ENCODE data around the gene CABP7.

CABP7 gene

DNA sequence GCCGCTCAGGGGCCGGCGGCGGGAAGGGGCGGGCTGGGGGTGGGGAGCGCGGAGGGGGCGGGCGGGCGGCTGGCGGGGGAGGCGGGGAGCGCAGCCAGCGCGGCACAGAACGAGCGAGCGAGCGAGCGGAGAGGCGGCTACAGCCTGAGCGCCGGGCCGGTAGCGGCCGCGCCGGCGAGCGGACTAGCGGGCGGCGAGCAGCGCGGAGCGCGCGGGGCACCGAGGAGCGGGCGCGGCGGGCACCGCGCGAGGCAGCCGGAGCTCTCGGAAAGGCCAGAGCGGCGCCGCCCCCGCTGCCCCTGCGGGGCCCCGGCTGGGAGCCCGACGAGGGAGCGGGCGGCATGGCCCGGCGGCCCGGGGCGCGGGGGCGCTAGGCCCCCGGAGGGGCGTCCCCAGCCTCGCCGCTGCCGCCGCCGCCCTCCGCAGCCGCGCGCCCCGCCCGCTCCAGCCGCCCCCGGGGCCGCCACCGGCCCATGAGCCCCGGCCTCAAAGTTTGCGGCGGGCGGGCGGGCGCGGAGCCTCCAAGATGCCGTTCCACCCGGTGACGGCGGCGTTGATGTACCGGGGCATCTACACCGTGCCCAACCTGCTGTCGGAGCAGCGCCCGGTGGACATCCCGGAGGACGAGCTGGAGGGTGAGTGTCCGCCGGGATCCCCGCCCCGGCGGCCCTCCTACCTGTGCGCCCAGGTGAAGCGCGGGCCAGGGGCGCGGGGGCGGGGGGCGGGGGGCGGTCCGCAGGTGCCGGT lies at the start of gene CABP7:
Gene CABP7 (plus strand): TSS at position 105 of the 747 bp plus-strand sequence. CDS start 422 bp downstream, at position 527.
- no peak for DNase-seq (ENCODE audit: low spot score)

DNA sequence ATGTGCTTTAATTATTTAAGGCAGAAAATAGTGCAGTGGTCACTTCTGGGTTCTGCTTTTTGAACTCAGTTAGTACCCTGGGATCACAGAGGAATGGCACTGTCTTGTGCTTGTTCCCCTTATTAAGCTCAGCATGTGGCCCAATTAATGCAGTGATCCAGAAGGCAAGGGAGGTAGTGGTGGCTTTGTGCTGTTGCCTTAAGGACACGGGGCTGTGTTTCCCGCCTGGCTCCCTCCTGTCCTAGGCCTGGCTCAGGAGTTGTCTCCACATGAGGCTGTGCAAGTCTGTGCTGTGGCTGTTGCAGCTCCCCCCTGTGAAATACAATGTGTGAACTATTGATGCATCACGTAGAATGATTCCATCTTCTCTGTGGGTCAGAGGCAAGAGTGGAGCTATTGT lies 49.2 kb upstream of the CABP7 start:
- no peak for DNase-seq (ENCODE audit: low spot score)

DNA sequence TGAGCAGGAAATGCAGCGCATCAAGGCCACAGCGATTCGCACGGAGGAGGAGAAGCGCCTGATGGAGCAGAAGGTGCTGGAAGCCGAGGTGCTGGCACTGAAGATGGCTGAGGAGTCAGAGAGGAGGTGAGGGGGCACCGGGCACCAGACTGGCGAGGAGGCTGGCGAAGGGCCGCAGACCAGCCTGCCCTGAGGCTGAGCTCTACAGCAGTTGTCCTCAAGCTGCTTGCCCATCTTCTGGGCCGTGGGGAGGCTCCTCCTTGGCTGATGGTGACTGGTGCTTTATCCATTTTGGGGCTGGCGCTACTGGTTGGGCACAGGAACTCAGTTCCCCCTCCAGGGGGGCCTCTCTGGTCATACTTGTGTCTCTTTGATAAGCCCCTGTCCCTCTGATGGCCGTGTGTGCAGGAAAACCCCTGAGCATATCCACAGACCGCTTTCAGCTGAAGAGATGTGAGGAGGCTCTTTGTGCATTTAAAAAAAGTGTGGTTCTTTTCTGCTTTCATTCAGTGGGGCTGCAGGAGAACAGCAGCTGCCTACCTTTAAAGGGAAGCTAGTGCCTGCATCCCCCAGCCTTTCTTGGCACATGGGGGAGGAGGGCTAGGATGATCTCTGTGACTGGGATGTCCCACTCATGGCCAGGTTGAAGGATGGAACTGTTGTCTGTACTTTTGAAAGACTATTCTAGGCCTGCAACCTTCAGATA lies 46.3 kb upstream of the CABP7 start:
- DNase-seq (ENCODE audit: low spot score) = no peak

DNA sequence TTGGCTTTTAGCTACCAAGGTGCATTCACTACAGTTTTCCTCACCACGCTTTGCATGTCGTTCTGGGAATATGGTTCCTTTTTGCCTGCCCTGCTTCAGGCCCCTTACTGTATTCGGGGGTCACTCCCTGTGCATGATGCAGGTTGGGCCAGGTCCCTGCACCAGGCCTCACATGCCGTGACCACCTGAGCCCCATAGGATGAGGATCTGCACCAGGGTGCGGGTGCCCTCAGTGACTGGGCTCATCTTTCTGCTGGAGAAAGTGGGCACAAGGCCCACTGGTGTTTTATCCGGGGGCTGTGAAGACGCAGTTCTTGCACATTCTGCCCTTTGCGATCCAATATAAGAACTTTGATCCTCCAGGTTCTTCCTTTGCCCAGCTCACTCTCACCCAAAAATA lies 45.7 kb upstream of the CABP7 start:
- DNase-seq (ENCODE audit: low spot score) = no peak

DNA sequence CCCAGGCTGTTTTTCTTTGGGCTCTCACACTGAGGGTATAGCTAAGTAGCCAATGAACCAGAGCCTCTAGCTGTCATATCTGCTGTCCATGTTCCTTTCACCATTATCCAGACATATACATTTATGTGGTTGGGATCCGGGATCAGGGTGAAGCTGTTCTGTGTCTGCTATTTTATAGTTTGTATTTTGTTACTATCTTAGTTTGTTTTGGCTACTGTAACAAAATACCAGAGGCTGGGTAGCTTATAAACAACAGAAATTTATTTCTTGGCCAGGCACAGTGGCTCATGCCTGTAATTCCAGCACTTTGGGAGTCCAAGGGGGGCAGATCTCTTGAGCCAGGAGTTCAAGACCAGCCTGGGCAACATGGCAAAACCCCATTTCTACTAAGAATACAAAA lies 40.5 kb upstream of the CABP7 start:
- DNase-seq (ENCODE audit: low spot score) = no peak

DNA sequence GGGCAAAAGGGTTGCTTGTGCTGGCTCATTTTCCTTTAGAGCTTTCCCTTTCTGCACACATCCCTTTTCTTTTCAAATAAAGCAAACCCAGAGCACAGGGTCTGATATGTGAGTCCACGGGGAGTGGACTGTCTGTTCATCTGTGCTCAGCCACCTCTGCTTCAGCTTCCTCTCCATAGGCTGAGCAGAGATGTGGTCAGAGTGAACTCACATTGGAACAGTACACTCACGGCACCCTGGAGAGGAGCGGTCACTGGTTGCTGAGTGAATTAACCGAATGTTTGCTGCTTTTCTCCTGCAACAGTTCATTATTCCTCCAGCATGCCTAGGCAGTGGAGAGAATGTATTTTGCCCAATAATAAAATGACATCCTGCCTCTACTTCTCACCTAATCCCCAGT lies 36.3 kb upstream of the CABP7 start:
- no peak for DNase-seq (ENCODE audit: low spot score)

DNA sequence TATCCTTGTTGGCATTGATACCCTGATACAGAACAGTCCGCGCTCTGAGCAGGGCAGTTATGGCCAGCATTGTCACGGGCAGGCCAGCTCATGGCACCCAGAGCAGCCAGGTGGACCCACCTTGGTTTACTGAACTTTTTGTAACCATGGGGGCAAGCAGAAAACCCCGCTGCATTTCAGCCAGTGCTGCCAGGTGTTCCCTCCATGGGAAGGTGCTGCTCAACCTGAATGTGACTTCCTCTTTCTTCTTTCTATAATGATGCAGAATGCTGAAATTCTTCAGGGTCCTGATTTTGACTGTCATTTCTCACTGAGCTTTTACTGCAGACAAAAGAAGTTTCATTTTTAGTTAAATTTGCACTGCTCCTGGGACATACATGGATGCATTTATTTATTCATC lies 35.6 kb upstream of the CABP7 start:
- no peak for DNase-seq (ENCODE audit: low spot score)

DNA sequence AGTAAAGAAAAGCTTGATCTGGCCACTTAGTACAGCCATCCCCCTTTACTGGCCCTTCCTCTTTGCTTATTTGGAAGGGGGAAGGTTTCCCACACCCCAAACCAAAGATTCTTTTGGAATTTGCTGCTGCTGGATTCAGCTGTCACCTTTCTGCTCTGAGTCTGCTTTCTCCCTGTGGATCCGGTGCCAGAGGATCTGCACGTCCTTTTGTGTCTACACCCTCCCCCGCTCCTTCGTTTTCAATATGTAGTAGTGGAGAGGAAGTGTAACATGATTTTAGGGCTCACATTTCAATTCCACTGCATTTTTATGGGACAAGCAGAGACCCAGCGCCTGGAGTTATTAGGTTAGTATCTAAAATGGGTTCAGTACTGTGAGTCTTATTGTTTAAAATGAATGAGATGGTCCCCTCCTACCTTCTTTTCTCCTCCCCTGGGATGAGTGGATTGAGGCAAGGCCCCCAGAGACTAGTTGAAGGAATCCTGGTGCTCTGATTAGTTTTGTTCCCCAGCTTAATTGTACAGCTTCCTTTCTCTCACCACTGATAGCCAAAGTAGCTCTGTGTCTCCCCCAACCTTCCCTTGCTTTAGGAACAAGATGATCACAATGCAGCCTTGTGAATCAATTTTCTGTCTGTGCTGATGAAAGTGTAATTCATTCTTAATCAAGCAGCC lies 30.5 kb upstream of the CABP7 start:
- no peak for DNase-seq (ENCODE audit: low spot score)

DNA sequence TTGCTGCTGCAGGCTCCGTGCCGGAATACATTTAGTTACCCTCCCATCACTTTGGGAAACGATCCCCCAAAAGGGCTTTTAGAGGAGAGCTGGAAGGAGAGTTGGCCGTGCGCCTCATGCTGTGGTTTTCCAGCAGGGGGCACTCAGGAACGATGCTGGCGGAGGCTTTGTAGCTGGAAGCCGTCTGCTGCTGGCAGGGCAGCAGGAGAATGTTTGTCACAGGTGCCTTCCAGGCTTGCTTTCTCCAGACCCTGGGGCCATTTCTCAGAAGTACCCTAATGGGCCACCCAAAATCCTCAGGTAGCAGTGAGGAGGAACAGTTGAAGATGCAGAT lies 30.0 kb upstream of the CABP7 start:
- DNase-seq (ENCODE audit: low spot score) = no peak

DNA sequence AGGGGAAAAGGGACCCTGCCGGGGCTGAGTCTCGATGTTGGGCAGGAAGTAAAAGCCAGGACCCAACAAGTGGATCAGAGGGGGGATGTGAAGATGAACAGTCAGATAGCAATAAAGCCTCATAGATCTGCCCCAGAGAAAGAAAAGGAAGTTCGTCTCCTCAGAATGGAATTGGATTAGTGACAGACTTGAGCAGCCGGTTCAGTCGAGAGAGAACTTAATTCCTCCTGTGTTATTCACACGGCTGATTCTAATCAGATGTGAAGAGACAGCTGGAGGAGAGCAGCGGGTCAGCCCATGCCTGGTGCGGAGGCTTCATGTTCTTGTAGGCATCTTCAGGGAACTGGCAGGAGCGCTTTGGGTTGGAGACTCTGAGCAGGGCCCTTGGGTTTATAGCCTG lies 29.3 kb upstream of the CABP7 start:
- DNase-seq (ENCODE audit: low spot score) = no peak

DNA sequence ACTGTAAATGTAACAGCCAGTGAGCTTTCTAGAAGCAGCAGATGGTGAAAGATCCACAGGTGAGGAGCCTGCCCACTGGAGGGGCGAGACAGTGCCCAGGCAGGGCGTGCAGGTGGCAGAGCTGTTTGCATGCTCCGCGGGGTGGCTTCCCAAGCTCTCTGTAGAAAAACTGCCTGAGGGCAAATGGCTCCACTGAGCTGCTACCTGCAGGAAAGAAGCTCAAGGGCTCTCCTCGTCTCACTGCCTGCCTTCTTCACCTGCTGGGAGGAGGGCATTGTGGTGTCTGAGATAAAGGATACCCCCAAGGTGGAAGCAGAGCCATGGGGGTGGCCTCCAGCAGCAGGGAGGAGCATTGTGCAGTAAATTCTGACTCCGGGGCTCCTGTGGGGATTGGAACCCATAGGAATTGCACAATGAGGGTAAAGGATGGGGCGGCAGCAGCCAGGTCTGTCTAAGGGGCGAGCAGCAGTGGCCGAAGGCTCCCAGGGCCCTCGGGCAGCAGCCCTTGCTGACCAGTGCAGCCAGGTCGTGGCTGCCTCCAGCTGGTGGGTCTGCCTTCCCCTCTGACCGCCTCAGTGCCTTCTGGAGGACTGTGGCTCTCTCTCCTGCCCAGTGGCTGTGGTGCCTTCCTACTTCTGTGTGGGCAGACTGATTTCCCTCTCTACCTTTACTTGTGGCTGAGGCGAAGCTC lies 28.0 kb upstream of the CABP7 start:
- DNase-seq (ENCODE audit: low spot score) = no peak

DNA sequence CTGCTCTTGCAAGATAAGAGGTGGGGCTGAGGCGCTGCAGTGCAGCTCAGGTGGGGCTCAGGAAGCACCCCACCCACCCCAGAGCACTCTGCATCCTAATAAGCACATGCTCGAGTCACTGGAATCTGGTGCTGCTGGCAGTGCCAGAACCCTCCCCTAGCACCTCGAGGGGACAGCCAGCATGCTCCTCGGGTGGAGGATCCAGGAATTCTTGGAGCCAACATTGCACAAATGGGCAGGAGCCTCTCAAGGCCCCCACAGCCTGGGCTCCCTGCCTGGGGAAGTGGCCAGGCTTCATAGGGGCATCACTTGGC lies 27.5 kb upstream of the CABP7 start:
- DNase-seq (ENCODE audit: low spot score) = no peak

DNA sequence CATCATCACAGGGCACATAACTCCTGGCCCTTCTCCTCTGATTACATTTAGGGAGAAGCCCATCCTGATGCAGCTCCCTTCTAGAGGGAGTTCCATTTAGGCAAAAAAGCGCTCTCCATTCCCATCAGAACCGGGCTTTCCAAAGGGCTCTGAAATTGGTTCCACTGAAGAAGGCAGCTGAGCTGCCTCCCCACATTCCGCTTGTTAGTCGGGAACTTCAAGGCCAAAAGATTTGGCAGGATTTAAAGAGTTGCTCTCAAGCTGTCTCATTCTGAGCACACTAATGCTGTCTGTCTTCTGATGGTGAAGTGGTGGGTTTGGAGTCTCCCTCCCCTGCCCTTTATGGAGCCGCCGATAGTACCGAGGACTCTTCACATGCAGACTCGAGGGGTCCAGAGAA lies 26.6 kb upstream of the CABP7 start:
- DNase-seq (ENCODE audit: low spot score) = no peak

DNA sequence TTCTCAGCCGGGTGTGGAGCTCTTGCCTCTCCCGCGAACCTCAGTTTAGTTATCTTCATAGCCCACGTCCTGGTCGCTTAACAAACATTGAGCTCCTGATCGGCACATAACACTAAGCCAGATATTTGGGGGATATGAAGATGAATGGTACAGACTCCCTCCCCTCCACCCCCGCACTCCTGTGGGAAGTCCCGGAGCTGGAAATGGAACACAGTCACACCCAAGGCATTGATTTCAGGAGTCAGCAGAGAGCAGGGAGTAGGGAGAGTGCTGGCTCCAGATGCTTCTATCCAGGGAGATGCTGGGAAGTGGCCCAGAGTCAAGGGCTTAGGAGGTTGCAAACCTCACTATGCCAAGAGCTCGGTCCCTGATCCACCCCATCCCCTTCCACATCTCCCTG lies 26.1 kb upstream of the CABP7 start:
- no peak for DNase-seq (ENCODE audit: low spot score)

DNA sequence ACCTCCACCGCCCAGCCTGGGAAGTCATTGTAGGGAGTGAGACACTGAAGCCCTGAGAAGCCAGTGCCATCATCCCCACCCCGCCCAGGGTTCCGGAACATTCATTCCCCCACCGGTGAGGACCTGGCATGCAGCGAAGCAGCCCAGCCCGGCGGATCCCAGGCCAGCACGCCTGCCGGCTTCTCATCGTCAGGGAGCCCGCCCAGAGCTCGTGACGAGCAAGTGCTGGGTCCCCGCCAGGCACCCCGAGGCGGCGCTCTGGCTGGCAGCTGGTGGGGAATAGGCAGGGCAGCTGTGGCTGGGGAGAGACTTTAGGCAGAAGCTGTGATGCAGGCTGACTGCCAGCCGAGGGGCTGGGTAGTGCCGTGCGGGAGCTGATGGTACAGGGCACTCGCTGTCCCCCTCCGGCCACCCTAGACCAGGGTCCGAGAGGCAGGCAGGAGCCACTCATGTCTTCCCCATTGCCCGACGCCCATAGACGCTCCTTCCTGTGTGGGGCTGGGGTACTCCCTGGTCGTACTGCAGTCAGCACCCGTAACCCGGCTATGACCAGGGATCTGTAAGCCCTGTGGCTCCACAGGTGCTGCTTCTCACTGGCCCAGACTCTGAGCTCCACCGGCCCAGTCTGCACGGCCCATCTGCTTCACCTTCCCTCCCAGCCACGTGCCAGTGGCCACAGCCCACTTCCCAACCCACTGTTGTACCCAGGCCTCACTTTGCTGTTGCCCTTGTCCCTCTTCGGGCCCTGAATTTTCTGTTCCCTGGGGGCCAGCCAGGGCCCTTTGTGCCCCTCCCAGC lies 24.5 kb upstream of the CABP7 start:
- no peak for DNase-seq (ENCODE audit: low spot score)

DNA sequence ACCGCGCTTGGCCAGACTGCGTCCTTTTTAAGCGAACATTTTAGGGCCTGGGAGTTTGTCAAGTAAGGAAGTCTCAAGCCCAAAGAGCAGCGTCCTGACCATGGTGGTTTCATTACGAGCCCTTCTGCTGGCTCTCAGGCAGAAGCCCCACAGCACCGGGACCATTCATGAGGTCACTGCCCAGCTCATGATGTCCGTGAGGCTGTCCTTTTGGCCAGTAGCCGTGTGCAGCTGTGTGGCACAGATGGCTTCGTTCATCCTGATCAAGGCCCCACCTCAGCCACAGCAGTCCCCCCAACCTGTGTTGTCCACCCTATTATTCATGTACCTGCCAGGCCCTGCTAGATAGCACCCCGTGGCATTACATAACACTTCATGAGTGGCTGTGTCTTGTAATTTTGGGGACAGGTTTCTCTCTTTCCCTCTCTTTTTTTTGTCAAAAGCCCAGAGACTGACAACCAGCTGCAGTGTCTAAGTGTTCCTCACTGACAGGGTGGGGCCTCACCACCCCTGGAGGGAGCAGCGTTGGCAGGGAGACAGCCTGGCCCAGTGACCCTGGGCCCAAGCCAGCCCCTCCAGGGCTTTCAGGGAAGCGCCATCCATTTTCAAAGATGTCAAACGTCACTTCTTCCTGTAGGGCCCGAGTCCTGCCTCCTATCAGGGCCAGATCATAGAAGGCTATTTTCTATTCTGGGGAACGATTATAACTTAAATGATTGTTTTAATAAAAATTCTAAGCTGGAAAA lies 21.8 kb upstream of the CABP7 start:
- DNase-seq (ENCODE audit: low spot score) = no peak

DNA sequence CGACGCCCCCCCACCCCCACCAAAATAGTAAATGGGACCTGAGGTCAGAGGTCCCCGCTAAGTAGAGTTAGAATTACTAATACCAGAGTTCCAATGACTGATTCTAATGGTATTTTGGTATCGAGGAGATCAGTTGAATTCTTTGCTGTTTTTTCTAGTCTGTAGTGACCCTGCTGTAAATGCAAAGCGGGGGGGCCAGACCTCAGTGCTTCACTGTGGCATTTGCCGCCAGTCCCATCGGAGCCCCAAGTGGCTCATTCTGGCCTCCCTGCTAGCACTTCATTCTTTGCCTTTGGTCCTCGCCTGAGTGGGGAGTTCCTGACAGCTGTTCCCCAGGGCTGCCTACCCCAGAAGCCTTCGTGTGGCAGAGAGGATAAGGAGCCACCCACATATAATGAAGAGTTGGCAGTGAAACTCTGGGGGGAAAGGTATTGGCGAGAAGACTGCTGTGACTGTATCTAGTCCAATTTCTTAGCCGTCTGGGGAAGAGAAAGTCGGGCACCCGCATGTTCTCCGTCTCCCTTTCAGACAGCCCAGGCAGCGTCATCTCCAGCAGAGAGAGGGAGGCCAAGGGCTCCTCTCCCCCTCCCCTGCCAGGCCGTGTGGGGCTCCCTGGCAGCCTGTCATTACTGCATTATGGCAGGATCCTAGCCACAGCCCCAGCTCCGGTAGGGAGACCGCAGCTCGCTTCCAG lies 19.4 kb upstream of the CABP7 start:
- no peak for DNase-seq (ENCODE audit: low spot score)

DNA sequence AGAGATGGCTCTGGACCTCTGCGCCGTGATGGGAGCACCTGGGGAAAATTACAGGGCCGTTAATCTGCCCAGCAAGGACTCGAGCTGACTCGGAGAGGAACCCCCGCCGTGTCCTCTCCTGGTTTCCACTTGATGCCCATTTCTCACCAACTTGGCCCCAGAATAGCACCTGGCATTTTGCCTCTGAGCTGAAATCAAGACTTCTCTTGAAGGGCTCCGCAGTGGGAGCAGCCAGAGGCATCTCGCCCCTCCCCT lies 19.0 kb upstream of the CABP7 start:
- peak; percentile 6 for DNase-seq (ENCODE audit: low spot score)

DNA sequence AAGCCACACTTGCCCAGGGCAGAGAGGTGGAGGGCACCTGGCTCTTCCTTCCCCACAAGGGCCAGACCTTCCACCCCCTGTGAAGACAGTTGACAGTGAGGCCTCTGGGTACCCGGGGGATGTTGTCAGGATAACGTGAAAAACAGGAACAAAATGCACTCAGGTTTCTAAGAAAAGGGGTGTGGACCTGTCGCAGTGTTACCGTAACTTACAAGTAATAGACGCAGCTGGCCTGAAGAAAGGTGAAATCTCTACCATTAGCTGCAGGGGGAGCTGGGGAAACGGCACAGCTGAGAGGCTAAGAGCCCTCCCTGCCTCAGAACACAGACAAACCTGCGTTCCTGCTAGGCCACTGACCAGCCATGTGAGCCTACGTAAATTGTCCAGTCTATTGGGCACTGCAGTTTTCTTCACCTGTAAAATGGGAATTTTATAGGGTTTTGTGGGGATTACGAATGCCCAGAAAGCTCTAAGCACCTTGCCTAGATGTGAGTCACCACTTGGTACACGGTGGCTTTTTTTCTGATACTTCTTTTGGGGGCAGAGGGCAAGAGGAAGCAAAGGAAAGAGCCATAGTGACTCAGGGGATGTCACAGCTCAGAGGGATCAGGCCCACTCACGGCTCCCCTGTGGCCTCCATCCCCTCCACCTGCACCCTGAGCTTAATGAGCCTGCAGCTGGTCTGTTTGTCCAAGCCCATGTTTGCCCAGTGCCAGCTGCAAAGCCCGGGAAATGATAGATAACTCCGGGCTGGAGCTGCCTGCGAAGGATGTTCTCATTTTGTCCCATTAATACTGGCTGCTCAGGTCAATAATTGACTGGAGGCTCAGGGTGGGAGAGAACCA lies 18.4 kb upstream of the CABP7 start:
- peak; percentile 68 for DNase-seq (ENCODE audit: low spot score)

Data from LoVo (cell line).